Measurements from ENCODE around the gene DHRSX.
"Not testable (repeated sequence)": the region's sequence is repeated elsewhere in the genome, so short reads cannot be mapped to it uniquely, and the experiment has no call there.

Gene DHRSX

DNA sequence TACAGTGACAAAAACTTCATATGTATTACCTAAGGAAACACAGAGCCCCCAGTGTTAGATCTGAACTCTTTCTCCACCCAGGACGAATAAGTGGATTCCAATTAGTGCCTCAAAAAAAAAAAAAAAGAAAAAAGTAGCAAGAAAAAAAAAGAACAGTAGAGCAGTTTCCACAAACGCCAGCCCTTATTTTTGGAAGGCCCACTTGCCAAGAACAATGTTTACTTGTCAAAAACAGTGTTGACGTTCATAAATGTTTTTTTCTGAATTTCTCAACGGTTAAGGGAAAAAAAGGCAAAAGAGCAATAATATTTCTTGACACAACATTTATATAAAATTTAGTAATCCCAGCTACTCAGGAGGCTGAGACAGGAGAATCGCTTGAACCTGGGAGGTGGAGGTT lies 38.7 kb downstream of the DHRSX start:
- Histone ChIP-seq H3K27ac (ENCODE audit: poor library complexity, severe bottlenecking) (no peak overlapping the region), H3K27me3 (ENCODE audit: insufficient read depth, poor library complexity, severe bottlenecking) (no peaks in the 10 kb centered on the region), H3K4me1 (ENCODE audit: insufficient read depth, poor library complexity, severe bottlenecking) (no peaks in the 10 kb centered on the region), H3K4me3 (ENCODE audit: severe bottlenecking) (no peak overlapping the region), H3K36me3 (ENCODE audit: low read depth) (no peaks in the 10 kb centered on the region), H3K9me3 (ENCODE audit: severe bottlenecking) (no peaks in the 10 kb centered on the region)
- TF ChIP-seq CTCF (IDR thresholded peaks at IDR 0.05; ENCODE audit: poor library complexity, severe bottlenecking), result no peak
- ATAC-seq (ENCODE audit: low read depth) (no peak), DNase-seq (ENCODE audit: low spot score) (no peak)

GRCh38 chrX:2461711-2462016 lies 39.1 kb downstream of the DHRSX start:
- ATAC-seq (ENCODE audit: low read depth), result no peak
- TF ChIP-seq CTCF (IDR thresholded peaks at IDR 0.05; ENCODE audit: poor library complexity, severe bottlenecking), result no peak
- H3K36me3 ChIP-seq (ENCODE audit: low read depth), result no peaks in the 10 kb centered on the region
- no peak overlapping the region for H3K27ac ChIP-seq (ENCODE audit: poor library complexity, severe bottlenecking)
- DNase-seq (ENCODE audit: low spot score), result no peak
- no peaks in the 10 kb centered on the region for H3K27me3 ChIP-seq (ENCODE audit: insufficient read depth, poor library complexity, severe bottlenecking)
- H3K4me3 ChIP-seq (ENCODE audit: severe bottlenecking), result no peak overlapping the region
- H3K9me3 ChIP-seq (ENCODE audit: severe bottlenecking), result no peaks in the 10 kb centered on the region
- H3K4me1 ChIP-seq (ENCODE audit: insufficient read depth, poor library complexity, severe bottlenecking), result no peaks in the 10 kb centered on the region

GRCh38 chrX:2460821-2461710 lies 39.7 kb downstream of the DHRSX start:
- not testable (repeated sequence) for H3K9me3 ChIP-seq (ENCODE audit: severe bottlenecking); DNase-seq (ENCODE audit: low spot score); H3K27ac ChIP-seq (ENCODE audit: poor library complexity, severe bottlenecking); H3K4me3 ChIP-seq (ENCODE audit: severe bottlenecking); H3K4me1 ChIP-seq (ENCODE audit: insufficient read depth, poor library complexity, severe bottlenecking); ATAC-seq (ENCODE audit: low read depth); H3K36me3 ChIP-seq (ENCODE audit: low read depth); H3K27me3 ChIP-seq (ENCODE audit: insufficient read depth, poor library complexity, severe bottlenecking)

DNA sequence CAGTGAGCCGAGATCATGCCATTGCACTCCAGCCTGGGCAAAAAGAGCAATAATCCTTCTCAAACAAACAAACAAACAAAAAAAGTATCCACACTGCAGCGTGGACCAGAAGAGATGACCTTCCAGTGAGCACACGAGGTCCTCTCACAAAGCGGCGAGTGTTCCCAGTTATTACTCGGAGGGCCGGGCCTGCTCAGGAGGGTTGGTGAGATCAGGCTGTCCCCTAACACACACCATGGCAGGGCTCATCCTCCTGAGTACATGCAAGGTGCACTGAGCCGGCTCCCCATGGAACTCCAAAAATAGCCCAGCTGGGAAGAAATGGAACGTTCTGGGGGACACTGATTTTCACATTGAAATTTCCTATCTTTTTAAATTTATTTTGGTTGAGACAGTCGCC lies 40.7 kb downstream of the DHRSX start:
- H3K27ac ChIP-seq (ENCODE audit: poor library complexity, severe bottlenecking); H3K4me3 ChIP-seq (ENCODE audit: severe bottlenecking); H3K27me3 ChIP-seq (ENCODE audit: insufficient read depth, poor library complexity, severe bottlenecking); H3K36me3 ChIP-seq (ENCODE audit: low read depth); ATAC-seq (ENCODE audit: low read depth); H3K9me3 ChIP-seq (ENCODE audit: severe bottlenecking); H3K4me1 ChIP-seq (ENCODE audit: insufficient read depth, poor library complexity, severe bottlenecking); DNase-seq (ENCODE audit: low spot score): not testable (repeated sequence)

DNA sequence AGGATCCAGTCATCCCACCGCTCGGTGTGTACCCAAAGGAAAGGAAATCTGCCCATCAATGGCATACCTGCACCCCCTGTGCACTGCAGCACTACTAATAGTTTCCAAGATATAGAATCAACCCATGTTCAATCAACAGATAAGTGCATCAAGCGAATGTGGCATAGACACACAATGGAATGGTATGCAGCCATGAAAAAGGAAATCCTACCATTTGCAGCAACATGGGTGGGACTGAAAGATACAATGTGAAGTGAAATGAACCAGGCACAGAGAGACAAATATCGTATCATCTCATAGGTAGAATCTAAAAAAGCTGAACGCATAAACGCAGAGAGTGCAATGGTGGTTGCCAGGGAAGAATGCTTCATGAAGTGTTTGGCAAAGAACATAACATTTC lies 42.5 kb downstream of the DHRSX start:
- Histone ChIP-seq H3K36me3 (ENCODE audit: low read depth) (no peaks in the 10 kb centered on the region), H3K27me3 (ENCODE audit: insufficient read depth, poor library complexity, severe bottlenecking) (no peaks in the 10 kb centered on the region), H3K4me3 (ENCODE audit: severe bottlenecking) (no peak overlapping the region), H3K27ac (ENCODE audit: poor library complexity, severe bottlenecking) (no peak overlapping the region), H3K4me1 (ENCODE audit: insufficient read depth, poor library complexity, severe bottlenecking) (no peaks in the 10 kb centered on the region), H3K9me3 (ENCODE audit: severe bottlenecking) (no peaks in the 10 kb centered on the region)
- DNase-seq (ENCODE audit: low spot score) (no peak), ATAC-seq (ENCODE audit: low read depth) (no peak)
- no peak for TF ChIP-seq CTCF (IDR thresholded peaks at IDR 0.05; ENCODE audit: poor library complexity, severe bottlenecking)

Measured in RWPE2 (cell line).